ENCODE data around the gene FUBP1. TPM values are rescaled to one million over a fixed set of nuclear protein-coding genes. Genes with fewer than 3 reads are reported as not detected.
"Not testable (repeated sequence)": the region's sequence is repeated elsewhere in the genome, so short reads cannot be mapped to it uniquely, and the experiment has no call there.

FUBP1 gene
- total RNA-seq, 1 experiment from 2014 or later = 101 TPM

DNA sequence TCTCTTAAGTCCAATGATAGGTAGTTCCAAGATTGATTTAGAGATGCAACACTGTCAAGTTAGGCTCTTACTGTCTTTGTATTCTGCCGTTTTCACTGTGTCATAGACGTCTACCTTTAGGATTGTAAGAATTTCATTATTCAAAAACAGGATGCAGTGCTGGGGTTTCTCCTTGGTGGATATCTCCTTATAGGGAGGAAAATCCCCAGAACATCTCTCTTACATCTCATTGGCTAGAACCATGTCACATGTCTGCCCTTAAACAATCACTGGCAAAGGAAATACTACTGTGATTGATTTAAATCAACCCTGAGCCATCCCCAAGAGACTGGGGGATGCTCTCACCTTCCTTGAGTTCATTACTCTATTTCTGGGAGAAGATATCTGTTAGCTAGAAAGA is 10.9 kb upstream of the FUBP1 start:
- DNase-seq (ENCODE audit: low read depth) = no peak

DNA sequence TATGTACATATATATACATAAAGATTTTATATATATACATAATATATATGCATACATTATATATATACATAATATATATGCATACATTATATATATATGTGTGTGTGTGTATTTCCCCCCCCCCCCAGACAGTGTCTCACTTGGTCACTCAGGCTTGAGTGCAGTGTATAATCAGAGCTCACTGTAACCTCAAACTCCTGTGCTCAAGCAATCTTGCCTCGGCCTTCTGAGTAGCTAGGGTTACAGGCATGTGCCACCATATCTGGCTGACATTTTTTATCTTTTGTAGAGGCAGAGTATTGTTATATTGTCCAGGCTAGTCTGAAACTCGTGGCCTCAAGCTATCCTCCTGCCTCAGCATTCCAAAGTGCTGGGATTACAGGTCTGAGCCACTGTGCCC is 9.0 kb upstream of the FUBP1 start:
- DNase-seq (ENCODE audit: low read depth) = no peak

DNA sequence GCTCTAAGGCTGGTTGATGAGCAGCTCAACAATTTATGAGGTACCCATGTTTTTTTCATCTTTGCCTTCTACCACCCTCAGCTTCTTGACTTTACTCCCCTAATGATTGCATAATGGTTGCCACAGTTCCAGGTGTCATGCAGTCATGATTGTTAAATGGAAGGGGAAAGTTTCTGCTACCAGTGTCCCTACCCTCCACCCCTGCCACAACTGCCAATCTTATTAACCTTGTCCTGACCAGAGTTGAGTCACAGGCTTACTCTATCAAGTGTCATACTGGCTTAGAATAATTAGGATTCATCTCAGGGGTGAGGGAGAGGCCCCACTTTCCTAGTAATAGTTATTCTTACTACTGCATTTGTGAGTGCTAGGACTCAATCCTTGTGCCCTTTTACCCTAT is 7.9 kb upstream of the FUBP1 start:
- DNase-seq (ENCODE audit: low read depth) = peak; percentile 46

DNA sequence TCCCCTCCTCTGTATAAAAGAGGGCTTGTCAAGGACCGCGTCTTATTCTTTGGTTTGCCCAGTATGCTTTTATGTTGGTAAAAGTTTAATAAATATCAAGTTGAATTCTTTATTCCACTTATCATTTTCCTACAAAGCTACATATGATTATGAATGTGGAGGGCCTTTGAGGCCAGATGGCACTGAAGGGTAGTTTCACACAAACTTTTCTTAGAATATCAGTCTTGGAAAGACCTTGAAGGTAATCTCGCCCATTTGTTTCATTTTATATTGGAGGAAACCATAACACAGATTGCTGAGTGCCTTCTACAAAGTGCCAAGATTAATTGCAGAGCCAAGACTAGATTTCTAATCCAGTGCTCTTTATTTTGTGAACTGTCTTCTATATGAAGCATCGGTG is 5.8 kb upstream of the FUBP1 start:
- DNase-seq (ENCODE audit: low read depth) = no peak

DNA sequence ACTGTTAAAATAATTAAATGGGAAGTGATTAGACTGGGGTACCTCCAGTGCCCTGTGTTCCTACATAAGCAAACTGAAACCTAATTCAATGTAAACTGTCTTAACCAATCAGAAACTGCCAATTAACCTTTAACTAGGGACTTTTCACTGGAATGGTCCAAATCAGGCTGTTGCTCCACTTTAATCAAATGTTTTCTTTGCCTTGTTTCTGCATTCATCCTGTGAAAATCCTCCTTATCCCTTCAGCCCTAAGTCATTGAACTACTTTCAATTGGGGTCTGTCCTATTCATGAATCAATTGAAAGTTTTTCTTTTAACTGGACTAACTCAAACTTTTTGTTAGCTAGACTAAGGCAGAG is 5.1 kb upstream of the FUBP1 start:
- no peak for DNase-seq (ENCODE audit: low read depth)

DNA sequence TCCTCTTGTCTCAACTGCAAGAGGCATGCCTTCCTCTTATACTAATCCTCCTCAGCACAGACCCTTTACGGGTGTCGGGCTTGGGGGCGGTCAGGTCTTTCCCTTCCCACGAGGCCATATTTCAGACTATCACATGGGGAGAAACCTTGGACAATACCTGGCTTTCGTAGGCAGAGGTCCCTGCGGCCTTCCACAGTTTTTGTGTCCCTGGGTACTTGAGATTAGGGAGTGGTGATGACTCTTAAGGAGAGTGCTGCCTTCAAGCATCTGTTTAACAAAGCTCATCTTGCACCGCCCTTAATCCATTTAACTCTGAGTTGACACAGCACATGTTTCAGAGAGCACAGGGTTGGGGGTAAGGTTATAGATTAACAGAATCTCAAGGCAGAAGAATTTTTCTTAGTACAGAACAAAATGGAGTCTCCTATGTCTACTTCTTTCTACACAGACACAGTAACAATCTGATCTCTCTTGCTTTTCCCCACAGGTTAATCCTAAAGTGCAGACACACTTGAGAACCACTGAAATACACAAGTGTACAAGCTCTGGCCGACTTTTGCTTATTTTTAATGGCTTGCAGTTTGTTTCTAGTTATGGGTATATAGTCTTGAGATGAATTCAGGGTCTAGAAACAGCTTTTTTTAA is 4.6 kb upstream of the FUBP1 start:
- not testable (repeated sequence) for DNase-seq (ENCODE audit: low read depth)

DNA sequence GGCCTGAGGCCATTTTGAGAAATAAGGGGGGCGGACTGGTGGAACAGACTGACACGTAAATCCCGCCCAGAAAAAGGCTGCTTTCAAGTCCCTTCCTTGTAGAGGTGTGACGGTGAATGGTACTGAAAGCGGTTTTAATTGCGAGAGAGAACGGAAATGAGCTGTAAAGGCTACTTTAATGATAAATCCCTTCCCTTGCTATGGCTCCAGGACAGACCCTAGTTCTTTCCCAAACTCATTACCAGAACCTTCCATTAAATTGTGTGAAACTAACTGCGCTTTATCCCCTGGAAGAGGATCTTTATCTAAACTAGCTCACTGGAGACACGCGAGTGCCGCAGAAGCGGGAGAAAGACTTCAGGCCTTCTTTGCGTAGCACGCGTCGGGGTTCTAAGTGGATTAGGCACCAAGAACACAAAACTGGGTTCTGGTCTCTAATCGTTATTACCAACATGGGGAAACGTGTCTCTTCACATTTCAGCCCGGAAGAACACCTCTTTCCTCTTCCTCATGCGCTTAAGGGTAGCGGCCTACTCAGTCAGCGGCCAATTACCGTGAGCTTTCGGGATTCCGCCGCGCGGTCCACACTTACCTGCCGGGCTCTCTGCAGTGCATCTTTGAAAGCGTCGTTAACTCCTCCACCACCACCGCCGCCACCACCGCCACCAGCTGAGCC is 441 bp downstream of the FUBP1 start:
- DNase-seq (ENCODE audit: low read depth) = peak; percentile 97

DNA sequence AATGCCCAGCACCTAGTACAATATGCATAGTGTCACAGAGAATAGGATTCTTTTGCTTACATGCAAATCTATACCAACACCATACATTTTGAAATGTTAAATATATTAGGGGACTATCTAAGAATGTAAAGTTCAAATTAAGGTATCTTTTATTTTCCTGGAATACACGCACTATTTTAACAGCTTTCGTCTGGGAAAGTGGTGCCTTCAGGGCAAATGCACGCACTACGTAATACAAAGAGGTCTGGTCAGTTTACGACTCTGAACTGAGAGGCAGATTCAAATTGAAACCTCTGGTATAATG is 931 bp downstream of the FUBP1 start:
- no peak for DNase-seq (ENCODE audit: low read depth)

DNA sequence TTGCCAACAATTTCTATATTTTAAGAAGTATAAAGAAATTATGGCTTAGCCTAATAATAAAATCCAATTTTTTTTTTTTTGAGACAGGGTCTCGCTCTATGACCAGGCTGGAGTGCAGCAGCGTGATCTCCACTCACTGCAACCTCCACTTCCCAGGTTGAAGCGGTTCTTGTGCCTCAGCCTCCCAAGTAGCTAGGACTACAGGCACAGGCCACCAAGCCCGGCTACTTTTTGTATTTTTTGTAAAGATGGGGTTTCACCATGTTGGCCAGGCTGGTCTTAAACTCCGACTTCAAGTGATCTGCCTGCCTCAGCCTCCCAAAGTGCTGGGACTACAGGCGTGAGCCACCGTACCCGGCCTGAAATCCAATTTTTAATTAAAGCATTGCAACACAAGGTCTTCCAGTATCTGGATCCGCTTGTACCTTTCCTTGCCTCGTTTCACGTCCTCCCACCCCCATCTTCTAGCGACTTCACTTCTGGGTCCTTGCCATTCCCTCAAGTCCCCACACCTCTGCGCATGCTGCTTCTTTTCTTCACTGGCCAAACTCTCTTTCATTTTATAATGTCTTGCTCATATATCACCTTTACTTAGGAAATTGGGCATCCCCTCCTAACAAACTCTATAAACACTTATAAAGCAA is 2.3 kb downstream of the FUBP1 start:
- DNase-seq (ENCODE audit: low read depth) = no peak

DNA sequence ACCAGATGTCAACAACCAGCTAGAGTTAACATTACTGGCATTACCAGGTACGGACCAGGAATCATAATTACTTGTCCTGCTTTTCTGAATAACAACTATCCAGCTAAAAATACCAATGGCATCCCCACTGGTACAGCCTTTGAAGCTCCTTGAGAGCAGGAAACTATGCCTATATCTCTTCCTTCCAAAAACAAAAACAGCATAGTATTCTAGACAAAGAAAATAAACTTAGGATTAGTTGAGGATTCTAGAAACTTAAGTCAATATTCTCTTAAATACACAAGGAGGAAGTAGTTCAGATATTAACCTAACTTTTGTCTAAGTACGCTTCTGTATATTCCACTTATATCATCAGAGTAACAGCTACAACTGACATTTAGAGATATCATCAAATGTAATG is 3.0 kb downstream of the FUBP1 start:
- no peak for DNase-seq (ENCODE audit: low read depth)

DNA sequence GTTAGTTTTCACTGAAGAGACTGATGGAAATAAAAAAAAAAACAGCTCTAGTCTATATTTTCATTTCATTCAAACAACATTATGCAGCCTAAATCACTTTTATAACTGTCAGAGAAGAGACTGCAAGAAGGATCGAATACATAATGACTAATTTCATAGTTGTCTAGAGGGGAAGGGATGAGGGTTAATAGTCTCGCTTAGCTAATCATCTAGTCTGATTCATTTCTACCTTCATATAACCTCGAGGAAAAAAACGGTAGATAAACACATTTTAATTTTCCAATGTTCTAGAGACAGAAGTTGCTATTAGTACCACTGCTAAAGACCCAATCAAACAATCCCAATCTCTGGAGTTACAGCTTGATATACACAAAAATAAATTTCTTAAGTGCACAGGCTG is 3.5 kb downstream of the FUBP1 start:
- DNase-seq (ENCODE audit: low read depth) = peak; percentile 48

DNA sequence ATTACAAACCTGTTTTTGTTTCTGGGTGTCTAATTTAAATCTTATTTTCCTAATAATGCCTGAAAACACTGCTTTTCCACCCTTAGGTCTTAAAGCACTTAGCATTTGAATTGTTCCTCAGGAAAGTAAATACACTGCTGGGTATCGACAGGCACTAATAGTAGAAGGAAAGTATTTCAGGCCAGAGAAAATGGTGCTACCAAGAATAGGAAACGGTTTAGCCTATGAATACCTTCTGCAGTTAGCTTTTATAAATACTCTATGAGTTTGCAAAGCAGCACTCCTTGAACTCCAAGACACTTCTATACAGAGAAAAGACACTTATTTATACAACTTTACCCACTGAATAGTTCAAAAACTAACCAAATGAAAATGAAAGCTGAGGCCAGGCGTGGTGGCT is 6.8 kb downstream of the FUBP1 start:
- DNase-seq (ENCODE audit: low read depth) = no peak

DNA sequence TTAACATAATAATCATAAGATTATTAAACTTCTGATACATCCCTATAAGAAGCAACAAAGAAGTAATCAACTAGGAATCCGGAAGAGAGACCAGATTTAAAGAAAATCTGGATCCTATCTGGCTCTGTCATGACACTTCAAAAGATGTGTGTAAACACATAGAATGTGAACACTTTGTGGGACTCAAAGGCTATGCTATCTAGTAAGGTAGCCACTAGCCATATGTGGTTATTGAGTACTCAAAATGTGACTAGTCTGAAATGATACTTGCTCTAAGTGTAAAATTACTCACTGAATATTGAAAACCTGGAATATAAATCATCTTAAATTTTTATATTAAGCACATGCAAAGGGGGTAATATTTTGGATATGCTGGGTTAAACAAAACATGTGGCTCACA is 8.7 kb downstream of the FUBP1 start:
- DNase-seq (ENCODE audit: low read depth) = no peak

DNA sequence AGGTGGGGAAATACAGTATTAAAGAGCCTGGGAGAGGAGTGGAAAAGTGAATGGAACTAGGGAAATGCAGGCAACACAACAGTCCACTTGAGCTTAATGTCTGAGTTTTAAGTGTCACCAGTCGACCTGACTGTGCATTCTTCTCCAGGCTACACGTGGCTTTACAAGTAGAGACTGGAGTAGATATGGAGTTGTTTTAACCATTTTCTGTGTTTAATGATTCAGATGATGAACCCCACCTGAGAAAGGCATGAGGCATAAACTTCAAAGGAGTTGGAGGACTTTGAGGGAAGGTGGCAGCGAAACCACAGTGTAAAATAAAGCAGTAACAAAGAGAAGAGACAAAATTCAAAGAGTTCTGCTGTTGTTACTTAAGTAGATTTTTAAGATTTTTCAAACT is 12.6 kb downstream of the FUBP1 start:
- no peak for DNase-seq (ENCODE audit: low read depth)

DNA sequence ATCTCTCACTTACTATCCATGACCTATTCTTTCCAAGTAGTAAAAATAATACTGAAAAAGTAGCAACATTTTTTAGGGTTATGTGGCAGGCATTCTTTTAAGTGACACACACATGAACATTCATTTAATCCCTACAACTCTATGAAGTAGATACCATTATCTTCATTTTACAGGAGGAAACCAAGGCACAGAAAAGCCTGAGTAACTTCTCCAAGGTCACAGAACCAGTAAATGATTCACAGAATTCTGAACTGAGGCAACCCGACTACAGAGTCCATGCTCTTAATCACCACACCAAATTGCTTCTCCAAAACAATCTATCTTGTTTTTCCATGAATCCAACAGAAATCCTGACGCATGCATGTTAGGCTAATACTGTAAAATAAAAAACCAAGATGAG is 17.5 kb downstream of the FUBP1 start:
- no peak for DNase-seq (ENCODE audit: low read depth)

DNA sequence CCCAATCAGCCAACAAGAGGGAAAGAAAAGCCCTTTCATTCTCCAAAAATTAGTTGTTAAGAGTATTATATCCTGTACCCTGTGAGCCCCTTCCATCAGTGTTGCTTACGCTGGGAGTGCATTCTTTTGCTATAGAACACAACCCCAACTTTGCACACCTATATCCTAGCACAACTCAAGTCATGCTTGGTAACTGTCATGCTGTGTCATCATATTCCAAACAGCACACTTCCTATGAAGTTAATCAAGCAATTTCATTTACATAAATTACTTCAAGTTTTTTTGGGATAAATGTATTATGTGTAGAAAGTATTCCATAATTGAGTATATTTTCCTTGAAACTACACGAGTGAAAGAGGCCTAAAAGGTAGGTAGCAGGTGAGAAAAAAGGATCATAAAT is 20.0 kb downstream of the FUBP1 start:
- DNase-seq (ENCODE audit: low read depth) = no peak

DNA sequence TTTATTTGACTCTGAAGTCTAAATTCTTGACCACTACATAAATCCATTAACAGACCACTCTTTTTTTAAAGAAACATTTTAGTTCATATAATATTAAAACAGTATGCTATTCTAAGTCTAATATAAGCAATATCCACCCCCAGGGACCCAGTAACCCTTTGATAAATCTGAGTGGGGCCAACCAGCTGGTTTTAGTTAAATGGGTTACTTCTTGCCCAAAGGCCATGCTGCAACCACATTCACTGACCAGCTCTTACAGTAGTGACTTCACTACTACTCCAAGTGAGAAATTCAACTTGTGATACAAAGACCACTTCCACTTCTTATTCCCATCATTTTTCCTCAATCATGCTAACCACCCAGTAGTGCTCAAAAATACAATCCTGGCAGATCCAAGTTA is 20.5 kb downstream of the FUBP1 start:
- no peak for DNase-seq (ENCODE audit: low read depth)

DNA sequence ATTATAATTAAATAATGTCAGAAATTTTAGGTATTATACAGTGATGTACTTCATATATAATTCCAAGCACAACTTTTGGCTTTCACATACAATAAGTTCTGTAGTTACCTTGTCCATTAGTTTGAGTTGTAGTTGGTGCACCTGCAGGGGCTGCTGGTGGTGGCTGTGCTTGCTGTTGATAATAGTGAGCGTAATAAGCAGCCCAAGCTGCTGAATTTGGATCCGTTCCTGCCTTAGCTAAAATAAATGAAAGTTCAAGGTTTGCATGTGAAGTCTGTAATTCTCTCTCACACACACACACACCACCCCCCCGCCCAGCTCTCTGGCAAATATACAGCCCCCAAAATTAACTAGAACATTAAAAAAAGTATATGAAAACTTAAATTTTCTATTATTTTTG is 22.4 kb downstream of the FUBP1 start:
- no peak for DNase-seq (ENCODE audit: low read depth)

DNA sequence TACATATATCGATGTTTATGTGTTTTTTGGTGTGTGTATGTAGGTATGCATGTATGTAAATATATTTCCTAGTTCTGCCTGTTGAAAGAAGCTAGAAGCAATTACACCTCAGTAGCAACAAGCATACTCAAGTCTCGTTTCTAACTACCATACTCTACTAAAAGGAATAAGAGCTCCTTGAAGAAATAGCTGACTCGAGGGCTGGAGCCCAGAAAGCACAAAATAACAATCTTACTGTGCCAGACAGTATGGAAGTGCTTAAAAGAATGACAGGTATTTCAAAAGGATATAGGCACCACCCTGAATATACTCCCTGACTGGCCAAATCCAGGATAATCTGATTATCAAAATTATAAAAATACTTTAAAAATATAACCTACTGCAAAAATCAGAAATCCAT is 23.2 kb downstream of the FUBP1 start:
- DNase-seq (ENCODE audit: low read depth) = no peak

DNA sequence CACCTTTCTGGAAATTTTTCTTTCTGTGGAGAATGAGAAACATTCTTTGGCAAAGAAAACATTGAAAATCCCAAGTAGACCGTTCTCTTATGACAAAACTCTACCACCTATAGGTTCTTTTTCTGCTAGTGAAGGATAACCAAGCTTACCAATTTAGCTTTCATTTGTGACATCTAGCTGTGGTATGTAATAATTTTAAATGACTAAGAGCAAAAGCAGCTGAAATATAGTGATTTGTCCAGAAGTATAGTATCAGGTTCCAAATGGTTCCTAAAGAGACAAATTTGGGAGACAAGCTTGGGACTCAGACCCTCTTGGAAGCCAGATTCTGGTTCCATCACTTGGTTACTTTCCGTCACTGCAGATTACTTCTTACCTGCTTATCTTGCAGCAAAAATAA is 24.4 kb downstream of the FUBP1 start:
- DNase-seq (ENCODE audit: low read depth) = peak; percentile 20

DNA sequence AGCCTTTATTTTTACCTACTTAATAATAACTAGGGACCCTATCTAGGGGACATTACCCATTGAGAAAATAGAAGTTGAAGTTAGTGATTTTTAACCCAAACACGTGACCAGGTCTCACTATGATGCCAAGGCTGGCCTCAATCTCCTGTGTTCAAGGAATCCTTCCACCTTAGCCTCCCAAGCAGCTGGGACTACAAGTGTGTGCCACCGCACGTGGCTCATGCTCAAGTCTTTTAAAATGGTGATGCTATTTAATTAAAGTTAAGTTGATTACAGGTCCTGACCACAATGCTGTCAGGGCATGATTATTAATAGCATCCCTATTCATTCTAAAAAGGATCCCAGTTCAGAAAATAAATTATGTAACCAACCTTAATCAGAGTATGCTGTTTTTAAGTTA is 25.0 kb downstream of the FUBP1 start:
- no peak for DNase-seq (ENCODE audit: low read depth)

DNA sequence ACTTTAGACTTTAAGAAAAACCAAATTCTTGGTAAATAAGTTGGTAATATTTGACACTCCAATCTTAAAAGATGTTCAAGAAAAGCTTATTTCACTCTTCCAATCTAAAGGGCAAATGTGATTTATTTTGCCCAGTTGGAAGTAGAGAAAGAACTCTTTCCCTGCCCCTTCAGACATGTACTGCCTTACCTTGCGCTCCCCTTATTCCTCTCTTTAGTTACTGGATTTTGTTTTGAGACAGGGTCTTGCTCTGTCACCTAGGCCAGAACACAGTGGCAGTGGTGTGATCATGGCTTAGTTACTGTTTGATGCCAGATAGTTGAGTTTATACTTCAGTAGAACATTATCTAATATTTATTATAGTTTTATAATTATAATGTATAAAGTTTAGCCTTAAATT is 27.5 kb downstream of the FUBP1 start:
- DNase-seq (ENCODE audit: low read depth) = no peak

DNA sequence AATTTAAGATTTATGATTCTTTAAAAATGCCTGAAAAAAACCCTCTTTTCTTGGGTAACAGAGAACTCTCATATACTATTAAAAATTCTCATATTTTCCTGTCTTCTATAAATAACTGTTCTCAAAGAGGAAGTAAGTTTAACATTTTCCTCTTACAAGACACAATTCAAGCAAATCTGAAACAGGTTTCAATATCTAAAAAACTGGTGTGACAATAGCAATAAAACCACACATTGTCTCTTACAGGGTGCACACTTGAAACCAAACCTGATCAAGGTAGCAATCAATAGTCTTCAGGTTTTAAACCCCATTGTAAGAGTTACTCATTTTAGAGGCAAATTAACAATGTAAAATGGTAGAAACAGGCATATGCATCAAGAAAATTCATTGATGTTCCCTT is 28.0 kb downstream of the FUBP1 start:
- DNase-seq (ENCODE audit: low read depth) = no peak

Data from M059J (cell line).